ENCODE data around the gene CD22. TPM values are rescaled to one million over a fixed set of nuclear protein-coding genes. Genes with fewer than 3 reads are reported as not detected.

CD22 gene
- total and polyA plus RNA-seq, 10 of the 15 experiments (the other 5 are each of a cell fraction or from before 2014, with no cell fraction given): 23.0 to 344 (median 181) TPM

DNA sequence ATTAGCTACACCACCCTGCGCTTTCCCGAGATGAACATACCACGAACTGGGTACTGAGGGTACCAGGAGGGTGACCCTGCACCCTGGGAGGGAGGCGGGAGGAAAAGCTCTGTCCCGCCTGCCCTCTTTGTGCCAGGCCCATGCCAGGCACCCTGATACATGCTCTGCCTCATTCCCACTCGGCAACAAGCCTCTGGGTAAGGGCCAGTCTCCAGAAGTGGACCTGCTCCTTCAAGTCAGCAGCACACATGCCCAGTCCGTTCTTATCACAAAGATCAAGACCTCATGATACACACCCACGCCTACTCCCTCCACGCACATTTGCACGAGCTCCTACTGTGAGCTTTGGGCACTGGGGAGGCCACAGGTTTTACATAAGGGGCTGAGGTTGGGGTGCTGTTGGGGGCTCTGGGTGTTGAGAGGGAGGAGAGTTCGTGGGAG, 16.7 kb downstream of the CD22 start:
- no peaks in the 10 kb centered on the region for H3K79me2 ChIP-seq (ENCODE audit: control insufficient read depth, insufficient read depth, low read length)
- H4K20me1 ChIP-seq (ENCODE audit: control insufficient read depth, insufficient read depth): no peaks in the 10 kb centered on the region
- CTCF ChIA-PET: interaction anchor here (1.0 to 5.8 kb wide), 5 partner anchors 12 to 124 kb away, joined by 3 to 61 read pairs (median 4); no protein-coding TSS in a partner anchor
- H3K36me3 ChIP-seq (ENCODE audit: control insufficient read depth in 2 of 2, insufficient read depth in 2 of 2, low read length in 1 of 2): peaks cover 14 to 21% of the 10 kb centered on the region in 2 experiments
- in situ Hi-C loops (cut with MboI): loop anchor here (5.0 kb wide), 1 partner anchor 122 kb away; no protein-coding TSS in a partner anchor
- no peak for FAIRE-seq
- SMC1A ChIA-PET (ENCODE audit: uncharacterized antibody, unreplicated experiment): interaction anchor here (1.0 to 7.7 kb wide), 9 partner anchors 14 to 150 kb away, joined by 3 to 152 read pairs (median 7); partner anchors contain the start of gene CD22
- intact Hi-C loops (cut with micrococcal nuclease; ENCODE audit: unreplicated experiment): loop anchor here (1.0 to 5.0 kb wide), 5 partner anchors 10 to 252 kb away; partner anchors contain the start of gene USF2
- no peaks in the 10 kb centered on the region for H3K9me3 ChIP-seq (replicated peaks; ENCODE audit: control insufficient read depth, insufficient read depth, low read length)
- no peak for DNase-seq (ENCODE audit: low read depth, low spot score)
- no peaks in the 10 kb centered on the region for H3K27me3 ChIP-seq (replicated peaks in 1 of 2; ENCODE audit: control insufficient read depth in 2 of 2, insufficient read depth in 2 of 2, low read length in 1 of 2)
- BruUV-seq (replicated peaks): no TSS peak
- peak overlapping the region; percentile 97 for H3K27ac ChIP-seq (ENCODE audit: control insufficient read depth, insufficient read depth)
- peak overlapping the region; percentile 37 for H3K9ac ChIP-seq (ENCODE audit: control insufficient read depth, insufficient read depth, low read length)
- peak overlapping the region; percentile 3 for H3K4me2 ChIP-seq (ENCODE audit: control insufficient read depth, insufficient read depth)
- 51% methylated on average over 10 of the region's 11 CpGs for WGBS (ENCODE audit: insufficient coverage, insufficient replicate concordance, low lambda C conversion rate, missing lambda C conversion rate)
- H3K4me3 ChIP-seq: no peak overlapping the region
- RAD21 ChIA-PET (ENCODE audit: unreplicated experiment): interaction anchor here (0.6 to 6.2 kb wide), 12 partner anchors 8 to 161 kb away, joined by 3 to 127 read pairs (median 3); partner anchors contain the start of gene CD22
- no peak overlapping the region for H2AFZ ChIP-seq (ENCODE audit: control insufficient read depth, low read depth, low read length)
- no peak for ATAC-seq
- peaks cover 55% of the 10 kb centered on the region for H3K4me1 ChIP-seq (ENCODE audit: control insufficient read depth, insufficient read depth, low read length)
- POLR2A ChIA-PET: interaction anchor here (0.6 to 5.4 kb wide), 9 partner anchors 8 to 368 kb away, joined by 3 to 135 read pairs (median 3); no protein-coding TSS in a partner anchor
- TF ChIP-seq, protein P1, sequence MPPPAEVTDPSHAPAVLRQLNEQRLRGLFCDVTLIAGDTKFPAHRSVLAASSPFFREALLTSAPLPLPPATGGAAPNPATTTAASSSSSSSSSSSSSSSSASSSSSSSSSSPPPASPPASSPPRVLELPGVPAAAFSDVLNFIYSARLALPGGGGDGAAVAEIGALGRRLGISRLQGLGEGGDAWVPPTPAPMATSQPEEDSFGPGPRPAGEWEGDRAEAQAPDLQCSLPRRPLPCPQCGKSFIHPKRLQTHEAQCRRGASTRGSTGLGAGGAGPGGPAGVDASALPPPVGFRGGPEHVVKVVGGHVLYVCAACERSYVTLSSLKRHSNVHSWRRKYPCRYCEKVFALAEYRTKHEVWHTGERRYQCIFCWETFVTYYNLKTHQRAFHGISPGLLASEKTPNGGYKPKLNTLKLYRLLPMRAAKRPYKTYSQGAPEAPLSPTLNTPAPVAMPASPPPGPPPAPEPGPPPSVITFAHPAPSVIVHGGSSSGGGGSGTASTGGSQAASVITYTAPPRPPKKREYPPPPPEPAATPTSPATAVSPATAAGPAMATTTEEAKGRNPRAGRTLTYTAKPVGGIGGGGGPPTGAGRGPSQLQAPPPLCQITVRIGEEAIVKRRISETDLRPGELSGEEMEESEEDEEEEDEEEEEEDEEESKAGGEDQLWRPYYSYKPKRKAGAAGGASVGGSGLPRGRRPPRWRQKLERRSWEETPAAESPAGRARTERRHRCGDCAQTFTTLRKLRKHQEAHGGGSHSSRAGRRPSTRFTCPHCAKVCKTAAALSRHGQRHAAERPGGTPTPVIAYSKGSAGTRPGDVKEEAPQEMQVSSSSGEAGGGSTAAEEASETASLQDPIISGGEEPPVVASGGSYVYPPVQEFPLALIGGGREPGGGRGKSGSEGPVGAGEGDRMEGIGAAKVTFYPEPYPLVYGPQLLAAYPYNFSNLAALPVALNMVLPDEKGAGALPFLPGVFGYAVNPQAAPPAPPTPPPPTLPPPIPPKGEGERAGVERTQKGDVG (CRISPR knock-in tag; IDR thresholded peaks at IDR 0.05): no peak
- TF ChIP-seq ZZZ3 (IDR thresholded peaks at IDR 0.05; ENCODE audit: control insufficient read depth, insufficient read length, low read depth) (no peak), BACH1 (IDR thresholded peaks at IDR 0.05; ENCODE audit: borderline replicate concordance) (no peak), NR2C1 (IDR thresholded peaks at IDR 0.05) (no peak), ETV6 (conservative IDR thresholded peaks at IDR 0.05 in 1 of 2, IDR thresholded peaks at IDR 0.05 in 1 of 2; ENCODE audit: borderline replicate concordance in 1 of 2, low read depth in 1 of 2) (no peak), RFX5 (IDR thresholded peaks at IDR 0.05; ENCODE audit: low read depth, low read length) (no peak), POLR2A (IDR thresholded peaks at IDR 0.05; ENCODE audit: low read depth, low read length) (0 out of 2 replicates have a peak, but pooled peaks have one; percentile 25), CREM (IDR thresholded peaks at IDR 0.05; ENCODE audit: low read depth) (0 out of 2 replicates have a peak, but pooled peaks have one; percentile 8), ZNF622 (IDR thresholded peaks at IDR 0.05) (no peak), POLR2AphosphoS2 (IDR thresholded peaks at IDR 0.05; ENCODE audit: low read depth, low read length) (no peak), PAX8 (IDR thresholded peaks at IDR 0.05) (no peak), BHLHE40 (IDR thresholded peaks at IDR 0.05; ENCODE audit: borderline replicate concordance in 1 of 2, low read depth in 2 of 2, low read length in 1 of 2) (peak; percentile 63 to 70; a peak in 2 of 4 replicates), NFIC (IDR thresholded peaks at IDR 0.05; ENCODE audit: low read depth, low read length) (no peak), CHD4 (IDR thresholded peaks at IDR 0.05) (no peak), POU2F2 (IDR thresholded peaks at IDR 0.05; ENCODE audit: borderline replicate concordance, low read depth, low read length) (peak; percentile 55; the same call in 1 of the 3 replicates)
- TF ChIP-seq, protein P2, sequence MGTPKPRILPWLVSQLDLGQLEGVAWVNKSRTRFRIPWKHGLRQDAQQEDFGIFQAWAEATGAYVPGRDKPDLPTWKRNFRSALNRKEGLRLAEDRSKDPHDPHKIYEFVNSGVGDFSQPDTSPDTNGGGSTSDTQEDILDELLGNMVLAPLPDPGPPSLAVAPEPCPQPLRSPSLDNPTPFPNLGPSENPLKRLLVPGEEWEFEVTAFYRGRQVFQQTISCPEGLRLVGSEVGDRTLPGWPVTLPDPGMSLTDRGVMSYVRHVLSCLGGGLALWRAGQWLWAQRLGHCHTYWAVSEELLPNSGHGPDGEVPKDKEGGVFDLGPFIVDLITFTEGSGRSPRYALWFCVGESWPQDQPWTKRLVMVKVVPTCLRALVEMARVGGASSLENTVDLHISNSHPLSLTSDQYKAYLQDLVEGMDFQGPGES (IDR thresholded peaks at IDR 0.05): no peak
- TF ChIP-seq, protein P3, sequence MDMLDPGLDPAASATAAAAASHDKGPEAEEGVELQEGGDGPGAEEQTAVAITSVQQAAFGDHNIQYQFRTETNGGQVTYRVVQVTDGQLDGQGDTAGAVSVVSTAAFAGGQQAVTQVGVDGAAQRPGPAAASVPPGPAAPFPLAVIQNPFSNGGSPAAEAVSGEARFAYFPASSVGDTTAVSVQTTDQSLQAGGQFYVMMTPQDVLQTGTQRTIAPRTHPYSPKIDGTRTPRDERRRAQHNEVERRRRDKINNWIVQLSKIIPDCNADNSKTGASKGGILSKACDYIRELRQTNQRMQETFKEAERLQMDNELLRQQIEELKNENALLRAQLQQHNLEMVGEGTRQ (IDR thresholded peaks at IDR 0.05; ENCODE audit: borderline replicate concordance, low read depth, low read length): no peak; the same call in 1 of the 2 replicates
- TF ChIP-seq, protein P4, sequence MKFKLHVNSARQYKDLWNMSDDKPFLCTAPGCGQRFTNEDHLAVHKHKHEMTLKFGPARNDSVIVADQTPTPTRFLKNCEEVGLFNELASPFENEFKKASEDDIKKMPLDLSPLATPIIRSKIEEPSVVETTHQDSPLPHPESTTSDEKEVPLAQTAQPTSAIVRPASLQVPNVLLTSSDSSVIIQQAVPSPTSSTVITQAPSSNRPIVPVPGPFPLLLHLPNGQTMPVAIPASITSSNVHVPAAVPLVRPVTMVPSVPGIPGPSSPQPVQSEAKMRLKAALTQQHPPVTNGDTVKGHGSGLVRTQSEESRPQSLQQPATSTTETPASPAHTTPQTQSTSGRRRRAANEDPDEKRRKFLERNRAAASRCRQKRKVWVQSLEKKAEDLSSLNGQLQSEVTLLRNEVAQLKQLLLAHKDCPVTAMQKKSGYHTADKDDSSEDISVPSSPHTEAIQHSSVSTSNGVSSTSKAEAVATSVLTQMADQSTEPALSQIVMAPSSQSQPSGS (IDR thresholded peaks at IDR 0.05; ENCODE audit: low read length): no peak
